NCI-H2196 treated with DMSO at 0.1 percent for 48 hours (cell line): Measurements from ENCODE around the gene IQCH.
"Not testable (repeated sequence)": the region's sequence is repeated elsewhere in the genome, so short reads cannot be mapped to it uniquely, and the experiment has no call there.

Experiments used
- DNase-seq: peaks from one replicate; lab custom pipeline; 2025; ENCODE audit not compliant: unreplicated experiment; lab: John Stamatoyannopoulos, UW

IQCH gene

DNA sequence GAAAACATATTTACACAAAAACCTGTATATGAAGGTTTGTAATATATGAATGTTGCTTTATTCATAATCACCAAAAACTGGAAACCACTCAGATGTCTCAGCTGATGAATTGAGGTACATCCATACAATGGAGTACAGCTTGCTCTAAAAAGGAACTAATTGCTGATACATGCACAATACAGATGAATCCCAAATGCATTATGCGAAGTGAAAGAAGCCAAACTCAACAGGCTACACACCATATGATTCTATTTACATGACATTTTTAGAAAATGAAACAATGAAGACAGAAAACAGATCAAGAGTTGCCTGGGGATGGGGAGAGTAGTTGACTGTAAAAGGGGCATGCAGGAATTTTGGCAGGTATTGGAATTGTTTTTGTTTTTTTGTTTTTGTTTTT is 95.5 kb downstream of the IQCH start:
- DNase-seq, result no peak

DNA sequence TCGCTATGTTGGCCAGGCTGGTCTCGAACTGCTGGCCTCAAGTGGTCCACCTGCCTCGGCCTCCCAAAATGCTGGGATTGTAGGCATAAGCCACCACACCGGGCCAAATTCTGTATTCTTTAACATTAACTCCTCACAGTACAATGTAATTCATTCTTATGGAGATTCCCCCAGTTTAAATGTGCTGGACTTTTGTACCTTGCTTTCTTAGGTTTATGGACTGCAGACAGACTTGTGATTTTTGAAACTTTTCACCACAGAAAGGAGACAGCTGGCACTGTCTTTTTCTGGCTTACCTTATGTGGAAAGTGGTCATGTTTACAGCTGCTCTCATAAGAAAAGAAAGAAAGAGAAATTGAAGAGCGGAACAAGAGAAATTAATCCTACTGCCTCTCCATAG is 103.8 kb downstream of the IQCH start:
- no peak for DNase-seq

DNA sequence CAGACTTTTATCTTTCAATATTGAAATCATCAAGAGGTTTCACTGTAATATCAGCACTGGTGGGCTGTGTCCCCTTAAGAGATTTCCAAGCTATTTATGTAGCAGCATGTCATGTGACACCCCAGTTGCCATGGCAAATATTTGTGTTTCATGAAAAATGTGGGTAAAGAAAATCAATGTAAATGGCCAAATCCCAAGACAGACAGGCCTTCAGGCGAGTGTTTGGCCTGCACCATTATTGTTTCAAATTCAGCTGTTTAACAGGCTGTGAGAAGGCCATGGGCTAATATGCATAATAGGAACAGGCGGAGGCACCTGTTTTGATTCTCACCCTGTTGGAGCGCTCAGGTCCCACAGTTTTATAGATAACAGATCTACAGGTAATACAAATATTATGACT is 104.2 kb downstream of the IQCH start:
- DNase-seq, result no peak

DNA sequence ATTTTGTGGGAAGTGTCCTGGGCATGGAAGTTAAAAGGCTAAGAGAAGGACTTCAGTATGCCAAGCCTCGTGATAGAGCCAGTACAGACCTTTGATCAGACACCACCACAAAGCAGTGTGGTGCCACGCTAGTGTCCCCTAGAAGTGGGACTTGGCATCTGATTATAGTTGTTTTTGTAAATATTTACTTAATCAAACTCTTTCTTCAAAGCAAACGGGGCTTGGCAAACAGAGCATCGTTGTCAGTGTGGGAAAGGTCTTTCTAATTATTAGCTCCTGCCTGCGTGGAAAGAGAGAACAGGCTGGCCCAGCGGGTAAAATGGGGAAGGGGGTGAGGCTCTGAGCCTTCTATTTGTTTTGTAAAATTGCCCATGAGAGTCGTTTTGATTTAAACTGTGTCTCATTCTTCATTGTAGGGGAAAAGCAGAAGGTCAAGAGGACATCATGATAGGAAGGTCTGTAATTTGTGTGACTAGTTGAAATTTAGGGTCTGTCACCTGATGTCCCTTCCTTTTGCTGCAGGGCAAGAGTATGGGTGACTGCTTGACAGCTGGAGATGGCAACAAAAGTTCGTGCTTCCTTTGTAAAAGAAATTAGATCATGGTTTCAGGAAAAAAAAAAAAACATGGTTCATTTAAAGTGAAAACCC is 105.0 kb downstream of the IQCH start:
- DNase-seq, result no peak

DNA sequence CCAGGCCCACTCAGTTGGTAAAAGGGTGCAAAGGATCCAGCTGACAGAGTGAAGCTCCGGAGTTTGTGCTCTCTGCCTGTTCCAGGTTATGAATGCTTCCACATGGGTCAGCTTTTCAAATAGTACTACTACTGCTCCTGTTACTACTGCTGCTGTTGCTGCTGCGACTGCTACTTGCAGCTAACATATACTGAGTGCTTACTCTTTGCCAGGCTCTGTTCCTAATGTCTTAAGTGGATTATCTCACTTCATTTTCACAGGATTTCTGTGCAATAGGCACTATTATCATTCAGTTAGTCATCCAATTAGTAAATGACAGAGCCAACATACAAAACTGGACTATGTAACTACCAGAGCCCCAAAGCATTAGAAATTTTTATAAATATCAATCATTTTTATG is 106.5 kb downstream of the IQCH start:
- DNase-seq, result no peak

DNA sequence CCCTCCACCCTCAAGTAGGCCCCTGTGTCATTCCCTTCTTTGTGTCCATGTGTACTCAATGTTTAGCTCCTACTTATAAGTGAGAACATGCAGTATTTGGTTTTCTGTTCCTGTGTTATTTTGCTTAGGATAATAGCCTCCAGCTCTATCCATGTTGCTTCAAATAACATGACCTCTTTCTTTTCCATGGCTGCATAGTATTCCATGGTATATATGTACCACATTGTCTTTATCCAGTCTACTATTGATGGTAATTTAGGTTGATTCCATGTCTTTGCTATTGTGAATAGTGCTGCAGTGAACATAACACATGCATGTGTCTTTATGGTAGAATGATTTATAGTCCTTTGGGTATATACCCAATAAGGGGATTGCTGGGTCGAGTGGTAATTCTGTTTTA is 109.1 kb downstream of the IQCH start:
- DNase-seq, result not testable (repeated sequence)

DNA sequence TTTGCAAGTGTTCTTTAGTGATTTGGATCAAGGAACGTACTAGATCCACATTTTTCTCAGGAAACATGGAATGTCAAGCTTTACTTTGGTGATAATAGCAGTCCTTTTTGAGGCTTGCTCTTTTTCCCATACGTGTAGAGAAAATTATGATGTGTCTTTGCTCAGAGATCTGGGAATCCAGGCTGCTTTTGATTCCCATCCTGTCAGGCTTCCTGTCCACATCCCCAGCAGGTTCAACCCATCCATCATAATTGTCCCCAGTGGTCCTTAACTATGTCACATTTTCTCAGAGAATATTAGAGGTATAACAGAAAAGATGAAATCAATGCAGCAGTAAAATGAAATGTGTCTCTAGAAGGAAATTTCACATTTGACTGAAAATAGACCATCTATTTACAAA is 111.4 kb downstream of the IQCH start:
- no peak for DNase-seq

DNA sequence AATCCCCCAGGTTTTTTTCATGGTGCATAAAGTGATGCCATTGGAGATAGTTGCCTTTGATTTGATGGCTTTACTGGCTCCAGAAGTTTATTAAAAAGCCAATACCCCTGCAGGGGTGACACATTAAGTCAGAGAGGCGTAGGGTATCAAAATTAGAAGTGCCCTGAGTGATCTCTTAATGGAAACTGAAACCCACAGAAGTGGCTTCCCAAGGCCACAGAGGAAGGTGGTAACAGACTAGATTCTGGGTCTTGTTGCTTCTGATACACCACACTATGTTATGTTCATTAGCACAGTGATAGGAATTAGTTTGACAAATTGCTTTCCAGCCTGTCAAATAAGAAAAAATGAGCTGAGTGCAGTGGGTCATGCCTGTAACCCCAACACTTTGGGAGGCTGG is 112.3 kb downstream of the IQCH start:
- DNase-seq, result no peak

DNA sequence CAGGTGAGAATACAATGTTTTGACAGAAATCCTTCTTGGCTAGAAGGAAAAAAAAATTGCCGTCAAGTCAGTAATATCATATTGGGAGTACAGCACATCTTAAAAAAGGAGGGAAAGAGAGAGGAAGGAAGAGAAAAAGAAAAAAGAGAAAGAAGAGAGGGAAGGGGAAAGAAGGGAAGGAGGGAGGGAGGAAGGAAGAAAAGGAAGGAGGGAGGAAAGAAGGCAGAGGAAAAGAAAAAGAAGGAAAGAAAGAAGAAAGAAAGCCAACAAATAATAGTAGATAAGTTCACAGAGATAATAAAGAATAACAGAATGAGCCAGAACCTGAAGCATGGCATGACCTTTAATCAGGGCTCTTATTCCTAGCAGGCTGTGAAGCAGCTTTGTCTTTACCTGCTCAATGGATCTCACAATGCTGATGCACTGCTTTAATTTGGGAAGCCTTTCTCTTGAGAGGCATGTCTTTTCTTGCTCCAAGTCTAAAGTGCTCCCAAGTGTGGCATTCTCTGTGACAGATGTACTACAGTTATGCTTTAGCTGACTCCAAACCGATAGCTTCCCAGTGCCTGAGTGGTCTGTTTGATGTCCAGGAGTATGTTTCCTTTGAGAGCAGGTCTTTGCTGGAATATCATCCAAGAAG is 114.9 kb downstream of the IQCH start:
- DNase-seq, result no peak

DNA sequence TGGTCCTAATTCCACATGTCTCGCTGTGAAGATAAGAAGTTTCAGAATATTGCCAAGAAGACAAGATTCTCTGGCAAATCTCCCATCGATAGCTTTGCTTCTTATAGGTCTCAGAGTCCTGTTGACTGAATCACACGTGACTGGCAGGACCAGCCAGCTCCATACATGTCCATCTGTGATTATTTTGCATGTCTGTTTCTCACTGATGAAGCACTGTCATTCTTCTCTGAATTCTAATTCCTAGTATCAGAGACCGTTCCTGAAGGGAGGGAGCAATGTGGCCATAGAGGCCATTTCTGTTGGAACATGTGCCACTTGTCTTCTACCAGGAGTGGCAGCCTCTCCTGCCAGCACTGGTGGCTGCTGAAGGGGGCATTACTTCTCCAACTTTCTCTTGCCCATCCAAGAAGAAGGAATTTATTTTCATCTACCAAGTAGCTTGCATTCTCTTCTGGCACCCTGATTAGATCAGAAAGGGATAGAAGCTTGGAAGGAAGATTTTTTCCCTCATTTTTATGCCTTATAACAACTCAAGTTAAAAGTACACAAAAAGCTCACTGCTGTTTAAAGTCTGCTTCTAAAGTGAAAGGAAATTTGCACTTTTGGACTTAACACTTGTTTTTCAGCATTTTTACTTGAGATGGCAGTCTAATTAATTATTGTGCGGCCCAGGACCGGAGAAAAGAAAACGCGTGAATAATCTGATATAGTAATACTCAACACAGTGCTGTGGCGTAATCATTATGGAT is 115.8 kb downstream of the IQCH start:
- DNase-seq, result no peak

DNA sequence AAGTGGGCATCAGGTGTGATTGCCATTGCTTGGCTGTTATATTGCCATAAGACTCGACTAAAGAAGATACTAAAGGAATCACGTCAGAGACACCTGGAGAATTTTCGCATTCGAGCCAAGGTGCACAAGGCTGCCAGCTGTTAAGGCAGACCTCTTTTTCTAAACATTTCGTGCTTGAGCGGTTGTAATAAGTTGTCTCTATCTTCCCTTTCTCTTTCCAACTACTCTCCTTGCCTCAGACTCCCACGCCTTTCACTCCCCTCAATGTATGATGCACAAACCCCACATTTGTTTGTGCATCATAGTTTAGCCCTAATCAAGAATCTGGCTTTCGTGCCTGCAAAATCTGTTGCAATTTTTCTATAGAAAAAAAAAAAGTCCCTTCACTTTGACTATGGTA is 118.0 kb downstream of the IQCH start:
- DNase-seq, result no peak

DNA sequence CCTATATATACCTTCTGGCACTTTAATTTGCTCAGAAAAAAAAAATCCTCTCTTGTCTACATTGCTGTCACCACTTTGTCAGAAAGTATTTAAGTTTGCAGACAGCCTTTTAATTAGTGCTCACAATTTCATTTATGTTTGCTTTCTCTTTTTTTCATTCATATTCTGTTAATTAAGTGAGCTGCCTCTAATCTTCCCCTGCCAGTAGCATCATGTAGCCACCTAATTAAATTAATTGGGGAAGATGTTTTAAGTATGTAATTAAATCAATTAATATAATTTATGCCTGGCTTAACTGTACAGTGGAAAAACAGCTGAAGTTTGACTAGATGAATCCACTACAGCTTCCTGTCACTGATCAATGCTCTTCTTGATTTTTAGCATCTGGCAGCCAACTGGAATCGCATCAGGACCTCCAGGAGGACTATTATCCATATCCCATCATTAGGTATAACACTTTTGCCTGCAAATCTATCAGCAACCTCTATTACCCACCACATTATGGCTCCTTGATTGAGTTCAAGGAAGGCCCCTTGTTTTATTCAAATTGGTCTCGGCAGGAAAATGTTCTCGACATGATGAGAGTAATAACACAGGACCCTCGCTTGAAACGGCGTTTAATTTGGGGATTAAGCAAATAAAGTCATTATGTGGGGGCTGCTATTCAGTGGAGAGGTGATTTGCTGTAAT is 118.5 kb downstream of the IQCH start:
- no peak for DNase-seq

DNA sequence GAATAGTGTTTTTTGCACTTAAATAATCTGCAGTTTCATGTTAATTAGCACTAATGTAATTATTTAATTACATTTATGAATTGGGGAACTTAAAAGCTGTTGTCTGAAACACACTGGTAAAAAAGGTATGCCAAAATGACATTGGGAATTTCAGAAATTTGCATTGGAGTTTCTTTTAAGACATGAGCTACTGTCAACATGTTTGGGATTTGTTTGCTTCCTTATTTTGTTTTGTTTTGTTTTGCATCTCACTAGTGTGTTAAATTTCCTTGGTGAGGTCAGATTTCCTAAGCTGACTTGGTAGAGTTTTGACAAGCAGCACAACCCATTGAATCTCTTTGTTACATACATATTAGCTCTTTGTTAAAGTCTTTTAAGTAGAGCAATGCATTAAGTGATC is 119.4 kb downstream of the IQCH start:
- DNase-seq, result no peak

DNA sequence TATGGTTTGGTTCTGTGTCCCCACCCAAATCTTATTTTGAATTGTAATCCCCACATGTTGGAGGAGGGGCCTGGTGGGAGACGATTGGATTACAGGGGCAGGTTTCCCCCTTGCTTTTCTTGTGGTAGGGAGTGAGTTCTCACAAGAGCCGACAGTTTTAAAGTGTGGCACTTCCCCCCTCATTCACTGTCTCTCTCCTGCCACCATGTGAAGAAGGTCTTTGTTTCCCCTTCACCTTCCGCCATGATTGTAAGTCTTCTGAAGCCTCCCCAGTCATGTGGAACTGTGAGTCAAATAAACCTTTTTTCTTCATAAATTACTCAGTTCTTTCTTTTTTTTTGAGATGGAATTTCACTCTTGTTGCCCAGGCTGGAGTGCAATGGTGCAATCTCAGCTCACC is 124.9 kb downstream of the IQCH start:
- DNase-seq, result no peak

DNA sequence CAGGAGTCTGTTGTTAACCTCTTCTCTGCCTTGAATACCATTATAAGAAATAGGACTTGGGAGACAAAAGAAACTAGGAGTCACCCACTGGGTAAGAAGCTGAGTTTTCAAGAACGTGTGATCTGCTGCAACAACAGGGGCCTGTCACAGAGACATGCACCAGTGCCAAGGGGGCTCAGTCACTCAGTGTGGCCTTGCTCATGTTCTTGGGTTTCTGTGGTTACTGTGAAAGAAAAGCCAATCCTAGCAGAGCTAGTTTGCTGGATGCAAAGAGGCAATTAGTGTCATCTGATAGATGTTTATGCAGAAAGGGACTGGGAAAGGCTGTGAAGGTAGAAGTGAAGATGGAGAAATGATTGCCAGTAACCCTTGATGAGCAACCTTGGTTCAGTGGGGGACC is 126.3 kb downstream of the IQCH start:
- no peak for DNase-seq

DNA sequence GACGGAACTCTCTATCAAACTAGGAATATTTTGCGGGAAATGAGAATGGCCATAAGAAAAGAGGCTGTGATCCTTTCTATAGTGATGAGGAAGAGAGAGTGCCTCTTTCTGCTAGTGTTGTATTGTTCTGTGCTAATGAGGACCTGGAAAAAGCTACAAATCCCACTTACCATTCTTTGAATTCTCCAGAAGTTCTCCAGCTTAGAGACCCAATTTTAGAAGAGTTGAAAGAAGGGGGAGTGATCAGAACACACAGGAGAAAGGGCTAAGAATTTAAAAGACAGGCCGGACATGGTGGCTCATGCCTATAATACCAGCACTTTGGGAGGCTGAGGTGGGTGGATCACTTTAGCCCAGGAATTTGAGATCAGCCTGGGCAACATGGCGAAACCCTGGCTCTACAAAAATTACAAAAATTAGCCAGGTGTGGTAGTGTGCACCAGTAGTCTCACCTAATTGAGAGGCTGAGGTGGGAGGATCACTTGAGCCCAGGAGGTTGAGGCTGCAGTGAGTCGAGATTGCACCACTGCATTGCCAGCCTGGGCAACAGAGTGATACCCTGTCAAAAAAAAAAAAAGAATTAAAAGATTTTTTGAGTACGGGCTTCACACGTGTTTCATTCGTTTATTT is 126.9 kb downstream of the IQCH start:
- DNase-seq, result no peak

DNA sequence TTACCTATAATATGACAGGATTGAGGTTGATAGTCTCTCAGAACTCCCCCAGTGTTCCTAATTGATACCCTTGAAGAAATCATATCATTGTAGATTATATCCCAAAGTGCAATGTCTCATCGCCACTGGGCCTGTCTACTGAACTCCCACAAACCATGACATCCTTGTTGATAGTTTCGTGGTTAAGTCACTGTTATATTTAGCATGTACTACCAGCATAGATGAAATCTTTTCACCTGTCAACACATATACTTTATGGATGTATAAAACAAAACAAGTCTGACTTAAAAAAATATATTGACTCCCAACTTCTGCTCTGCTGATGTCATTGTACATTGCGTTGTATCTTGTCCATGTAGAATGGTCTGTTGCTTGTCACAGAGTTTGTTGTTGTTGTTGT is 128.1 kb downstream of the IQCH start:
- DNase-seq, result no peak

DNA sequence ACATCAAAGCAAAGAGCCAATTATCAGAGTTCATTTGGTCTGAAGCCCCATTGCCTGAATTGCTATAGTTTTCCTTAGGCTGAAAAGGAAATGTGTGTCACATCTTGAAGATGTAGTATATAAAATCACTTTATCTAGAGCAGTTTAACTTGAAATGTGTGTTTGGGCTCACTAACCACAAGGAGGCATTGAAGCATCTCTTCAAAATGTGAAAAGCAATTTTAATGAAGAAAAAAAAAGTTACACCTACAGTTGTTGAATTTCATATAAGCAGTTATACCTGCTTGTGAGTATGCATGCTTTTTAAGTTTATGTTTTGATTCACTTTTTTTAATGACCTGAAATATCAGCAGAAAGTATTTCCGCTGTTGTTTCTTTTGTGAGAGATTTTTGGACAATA is 129.3 kb downstream of the IQCH start:
- no peak for DNase-seq

DNA sequence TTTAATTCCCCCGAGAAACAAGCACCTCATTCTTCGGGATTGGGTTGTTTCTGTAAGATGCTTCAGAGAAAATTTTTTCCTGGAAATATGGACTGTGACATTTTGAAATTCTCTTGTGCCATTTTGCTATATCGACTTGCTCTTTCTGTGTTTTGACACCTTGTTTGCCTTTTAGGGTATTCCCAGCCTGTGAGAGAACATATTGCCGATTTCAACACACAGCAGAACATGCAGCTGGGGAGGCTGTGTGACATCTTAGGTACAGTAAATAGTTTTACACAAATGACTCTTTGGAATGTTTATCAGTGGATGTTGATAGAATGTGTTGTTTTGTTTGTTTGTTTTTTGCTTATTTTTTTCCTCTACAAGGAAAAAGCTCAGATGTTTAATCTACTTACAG is 130.2 kb downstream of the IQCH start:
- no peak for DNase-seq

DNA sequence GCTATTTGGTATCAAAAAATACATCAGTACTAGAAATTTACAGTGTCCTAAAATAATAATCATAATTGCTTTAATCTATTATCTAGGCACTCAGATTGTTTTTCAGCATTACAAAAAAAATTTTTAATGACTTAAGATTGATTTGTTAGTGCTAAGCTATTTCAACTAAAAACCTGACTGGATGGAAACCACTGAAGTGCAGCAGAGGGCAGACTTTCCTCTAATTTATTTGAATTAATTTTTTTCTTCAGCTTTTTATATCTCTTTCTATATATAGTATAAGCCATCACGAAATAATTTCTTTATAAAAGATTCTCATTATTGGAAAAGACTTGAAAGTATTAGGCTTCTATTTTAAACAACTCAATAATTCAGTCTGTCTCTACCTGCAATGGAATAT is 131.4 kb downstream of the IQCH start:
- DNase-seq, result no peak

DNA sequence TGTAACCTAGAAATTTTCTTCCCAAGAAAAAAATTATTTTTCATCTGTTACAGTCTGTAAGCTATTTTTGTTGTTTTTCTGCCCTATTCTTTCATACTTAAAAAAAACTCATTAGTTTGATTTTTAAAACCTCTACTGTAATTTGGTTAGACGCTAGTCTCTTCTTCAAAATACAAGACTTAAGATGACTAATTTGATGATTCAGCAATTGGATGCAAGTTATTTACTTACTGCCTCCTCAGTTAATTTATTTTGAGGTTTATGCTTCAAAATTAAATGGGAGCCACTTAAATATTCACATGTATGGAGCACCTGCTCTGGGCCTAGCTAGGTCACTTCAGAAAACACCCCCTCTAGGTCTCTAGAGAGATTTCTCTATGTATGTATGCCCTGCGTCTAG is 132.4 kb downstream of the IQCH start:
- DNase-seq, result no peak

DNA sequence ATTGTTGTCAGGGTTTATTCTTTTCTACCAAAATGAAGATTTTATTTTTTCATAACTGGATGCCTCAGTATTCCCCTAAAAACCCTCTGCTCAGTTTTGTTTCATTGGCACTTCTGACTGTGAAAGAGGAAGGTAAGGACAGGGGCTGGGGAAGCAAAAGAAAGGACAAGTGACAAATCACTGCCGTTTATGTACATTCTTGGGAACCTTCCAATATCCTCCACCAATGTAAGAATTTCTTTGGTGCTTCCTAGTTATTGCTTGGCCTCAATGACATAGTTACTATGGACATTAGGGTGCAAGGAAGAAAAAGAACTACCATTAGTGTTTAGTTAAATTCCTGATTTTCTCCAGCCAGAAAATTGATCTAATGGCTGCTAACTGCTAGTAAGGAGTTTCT is 135.4 kb downstream of the IQCH start:
- no peak for DNase-seq
